Measurements from ENCODE around the gene FOXL1. TPM values are rescaled to one million over a fixed set of nuclear protein-coding genes. Genes with fewer than 3 reads are reported as not detected.

FOXL1 gene
- total RNA-seq, 1 experiment from 2014 or later = 9.3 TPM

GRCh38 chr16:86559802-86560305 is 18.5 kb upstream of the FOXL1 start:
- Histone ChIP-seq H3K36me3 (ENCODE audit: control insufficient read depth, insufficient read depth, low read length) (no peaks in the 10 kb centered on the region; the same call in 1 of the 2 replicates), H3K4me3 (ENCODE audit: low read depth in 2 of 2, low read length in 2 of 2) (no peak overlapping the region), H3K9me3 (ENCODE audit: control insufficient read depth, insufficient read depth, low read depth, low read length) (no peaks in the 10 kb centered on the region), H3K27ac (ENCODE audit: low read length) (no peak overlapping the region), H3K27me3 (ENCODE audit: control insufficient read depth, insufficient read depth, low read length) (no peaks in the 10 kb centered on the region), H3K4me1 (ENCODE audit: control insufficient read depth, insufficient read depth, low read length) (peaks cover 20% of the 10 kb centered on the region)
- in situ Hi-C loops (cut with HindIII; ENCODE audit: low pct_unique_long_range_greater_than_20kb, low sequenced_read_pairs) = no loop called here
- no TSS peak for BruUV-seq (replicated peaks)
- ATAC-seq (no peak), DNase-seq (ENCODE audit: low read depth, low spot score) (no peak)
- CTCF ChIA-PET = no interaction called here
- intact Hi-C loops (cut with micrococcal nuclease; ENCODE audit: unreplicated experiment) = loop anchor here (5.0 kb wide), 1 partner anchor 717 kb away; no protein-coding TSS in a partner anchor
- TF ChIP-seq CTCF (IDR thresholded peaks at IDR 0.05) (no peak), SIN3A (IDR thresholded peaks at IDR 0.05; ENCODE audit: borderline replicate concordance, insufficient read depth, low read depth, low read length) (no peak), TCF7L2 (IDR thresholded peaks at IDR 0.05; ENCODE audit: low read depth, low read length) (no peak)
- POLR2A ChIA-PET = interaction anchor here (0.6 kb wide), 1 partner anchor 428 kb away, joined by 5 read pairs; no protein-coding TSS in a partner anchor

GRCh38 chr16:86562356-86562755 is 16.0 kb upstream of the FOXL1 start:
- intact Hi-C loops (cut with micrococcal nuclease; ENCODE audit: unreplicated experiment) (loop anchor here (2.0 to 5.0 kb wide), 2 partner anchors 500 to 715 kb away; no protein-coding TSS in a partner anchor), in situ Hi-C loops (cut with HindIII; ENCODE audit: low pct_unique_long_range_greater_than_20kb, low sequenced_read_pairs) (no loop called here)
- Histone ChIP-seq H3K27me3 (ENCODE audit: control insufficient read depth, insufficient read depth, low read length) (no peaks in the 10 kb centered on the region), H3K9me3 (ENCODE audit: control insufficient read depth, insufficient read depth, low read depth, low read length) (no peaks in the 10 kb centered on the region), H3K27ac (ENCODE audit: low read length) (no peak overlapping the region), H3K4me1 (ENCODE audit: control insufficient read depth, insufficient read depth, low read length) (peaks cover 17% of the 10 kb centered on the region), H3K4me3 (ENCODE audit: low read depth in 2 of 2, low read length in 2 of 2) (no peak overlapping the region), H3K36me3 (ENCODE audit: control insufficient read depth, insufficient read depth, low read length) (no peaks in the 10 kb centered on the region)
- TF ChIP-seq CTCF (IDR thresholded peaks at IDR 0.05) = no peak
- TF ChIP-seq TCF7L2 (IDR thresholded peaks at IDR 0.05; ENCODE audit: low read depth, low read length) = no peak
- TF ChIP-seq POLR2AphosphoS5 (IDR thresholded peaks at IDR 0.05; ENCODE audit: low read depth, low read length) = no peak
- TF ChIP-seq SIN3A (IDR thresholded peaks at IDR 0.05; ENCODE audit: borderline replicate concordance, insufficient read depth, low read depth, low read length) = no peak
- TF ChIP-seq REST (IDR thresholded peaks at IDR 0.05; ENCODE audit: insufficient read depth in 1 of 2, low read depth in 2 of 2, low read length in 1 of 2) = no peak
- ChIA-PET CTCF (no interaction called here), POLR2A (no interaction called here)
- no TSS peak for BruUV-seq (replicated peaks)
- no peak for ATAC-seq
- DNase-seq (ENCODE audit: low read depth, low spot score) = no peak
